HTR-8/SVneo (cell line): ENCODE measurements around the gene CCDC136.

Experiments used
- DNase-seq: peaks from one replicate; pipeline ENCODE4 v3.0.0; 2011; ENCODE audit warnings: low spot score, mixed read lengths; ENCODE audit not compliant: insufficient read length
- FAIRE-seq: peaks from 2 replicates; lab custom pipeline; 2011; peaks lifted over from hg19 to GRCh38; lab: Jason Lieb, UNC

CCDC136 gene

DNA sequence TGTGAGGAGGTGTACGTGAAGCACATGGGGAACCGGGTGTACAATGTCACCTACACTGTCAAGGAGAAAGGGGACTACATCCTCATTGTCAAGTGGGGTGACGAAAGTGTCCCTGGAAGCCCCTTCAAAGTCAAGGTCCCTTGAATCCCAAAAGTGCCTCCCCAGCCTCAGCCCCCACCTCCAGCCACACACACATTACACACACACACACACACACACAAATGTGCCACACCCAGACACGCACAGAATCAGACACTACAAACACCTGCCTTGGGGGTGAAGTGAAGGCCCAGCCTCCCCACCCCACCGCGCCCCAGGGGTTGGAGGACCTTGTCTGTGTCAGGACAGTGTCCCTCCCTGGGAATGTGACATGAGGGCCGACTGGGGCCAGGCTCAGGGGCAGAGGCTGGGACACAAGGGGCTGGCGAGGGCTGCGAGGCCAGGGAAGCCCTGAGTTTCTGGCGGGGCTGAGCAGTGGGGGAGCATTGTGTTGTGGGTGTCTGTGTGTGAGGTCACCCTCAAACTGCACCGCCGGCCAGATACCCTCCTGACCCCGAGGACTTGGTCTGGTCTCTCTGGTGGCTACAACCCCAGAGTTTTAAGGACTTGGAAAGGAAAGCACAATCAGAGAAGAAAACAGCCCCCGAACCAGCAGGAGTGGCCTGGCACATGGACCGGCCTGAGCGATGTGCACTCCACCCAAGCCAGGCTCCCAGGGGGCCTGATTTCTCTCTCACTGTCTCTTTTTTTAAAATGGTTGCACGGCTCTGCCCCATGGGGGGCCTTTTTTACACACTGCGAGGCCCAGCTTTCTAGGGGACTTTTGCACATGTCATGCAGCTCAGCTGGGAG, 66.8 kb downstream of the CCDC136 start:
- DNase-seq (no peak), FAIRE-seq (no peak)

DNA sequence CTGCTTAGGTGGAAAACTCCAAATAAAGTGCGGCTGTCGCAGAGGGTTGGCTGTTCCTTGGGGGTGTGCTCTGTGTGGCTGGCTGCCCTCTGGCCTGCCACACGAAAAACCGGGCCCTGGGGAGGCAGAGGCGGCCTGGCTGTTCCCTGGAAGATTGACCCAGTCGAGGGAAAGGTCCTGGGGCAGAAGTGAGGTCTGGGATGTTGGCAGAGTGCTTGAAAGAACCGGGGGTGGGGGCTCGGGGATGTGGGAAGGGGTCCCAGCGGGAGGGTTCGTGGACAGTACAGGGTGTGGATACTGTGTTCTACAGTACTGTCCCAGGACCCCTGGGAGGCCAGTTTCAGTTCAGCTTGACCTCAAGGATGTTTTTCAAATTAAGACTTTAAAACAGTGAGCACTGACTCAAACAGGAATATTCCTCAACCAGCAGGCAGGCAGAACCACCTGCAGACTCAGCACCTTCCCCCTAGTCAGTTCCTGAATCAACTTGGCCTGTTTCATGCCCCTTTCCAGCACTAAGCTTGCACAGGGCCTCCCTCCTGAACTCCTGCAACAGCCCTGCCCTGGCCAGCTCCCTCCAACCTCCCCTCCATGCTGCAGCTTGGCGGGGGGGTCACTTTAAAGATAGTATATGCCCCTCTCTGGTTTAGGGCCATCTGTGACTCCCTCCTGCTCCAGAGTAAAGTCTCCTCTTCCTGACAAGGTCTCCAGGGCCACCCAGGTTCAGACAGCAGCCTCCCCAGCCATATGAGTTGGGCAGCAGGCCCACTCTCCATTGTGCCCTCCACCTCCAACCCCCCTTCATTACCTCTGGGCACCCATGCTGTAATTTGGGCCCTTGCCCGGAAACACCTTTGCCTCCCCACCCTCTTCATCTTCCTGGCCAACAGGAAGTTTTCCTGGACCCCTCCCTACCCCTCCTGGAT, 67.7 kb downstream of the CCDC136 start:
- DNase-seq = no peak
- no peak for FAIRE-seq

DNA sequence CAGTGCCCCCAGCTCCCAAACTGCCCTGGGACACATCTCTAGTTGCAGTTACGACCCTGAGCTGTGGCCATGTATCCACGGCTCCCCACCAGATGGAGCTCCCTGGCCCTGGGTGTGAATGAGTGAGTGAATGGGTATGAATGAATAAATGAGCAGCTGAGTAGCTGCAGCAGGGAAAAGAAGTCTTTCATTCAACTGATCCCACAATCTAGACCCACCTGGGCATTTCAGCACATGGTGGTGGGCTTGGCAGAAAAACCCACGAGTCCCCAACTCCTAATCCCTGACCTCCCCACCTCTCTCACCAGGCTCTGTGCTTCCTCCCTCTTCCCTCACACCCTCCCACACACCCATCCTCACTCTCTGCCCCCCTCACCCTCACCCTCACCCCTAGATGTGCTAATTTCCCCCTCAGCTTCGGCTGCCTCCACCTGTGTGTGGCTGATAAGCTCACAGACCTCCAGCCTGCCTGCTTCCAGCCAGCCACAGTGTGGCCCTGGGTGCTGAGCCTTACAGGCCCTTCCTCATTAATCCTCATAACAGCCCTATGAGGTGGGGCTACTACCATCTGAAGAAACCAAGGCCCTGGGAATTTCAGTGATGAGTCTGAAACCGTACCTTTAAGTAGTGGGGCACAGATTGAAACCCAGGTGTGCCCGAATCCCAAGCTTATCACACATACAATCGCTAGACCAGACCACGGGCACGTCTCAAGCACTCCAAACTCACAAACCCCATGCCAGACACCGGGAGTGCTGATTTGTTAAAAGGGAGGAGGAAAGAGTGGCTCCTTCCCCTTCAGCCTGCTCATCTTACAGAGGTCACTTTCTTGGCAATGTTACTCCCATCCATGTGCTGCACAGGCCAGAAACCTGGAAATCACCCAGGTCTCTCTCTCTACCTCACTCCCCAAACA, 68.6 kb downstream of the CCDC136 start:
- FAIRE-seq (no peak), DNase-seq (no peak)

DNA sequence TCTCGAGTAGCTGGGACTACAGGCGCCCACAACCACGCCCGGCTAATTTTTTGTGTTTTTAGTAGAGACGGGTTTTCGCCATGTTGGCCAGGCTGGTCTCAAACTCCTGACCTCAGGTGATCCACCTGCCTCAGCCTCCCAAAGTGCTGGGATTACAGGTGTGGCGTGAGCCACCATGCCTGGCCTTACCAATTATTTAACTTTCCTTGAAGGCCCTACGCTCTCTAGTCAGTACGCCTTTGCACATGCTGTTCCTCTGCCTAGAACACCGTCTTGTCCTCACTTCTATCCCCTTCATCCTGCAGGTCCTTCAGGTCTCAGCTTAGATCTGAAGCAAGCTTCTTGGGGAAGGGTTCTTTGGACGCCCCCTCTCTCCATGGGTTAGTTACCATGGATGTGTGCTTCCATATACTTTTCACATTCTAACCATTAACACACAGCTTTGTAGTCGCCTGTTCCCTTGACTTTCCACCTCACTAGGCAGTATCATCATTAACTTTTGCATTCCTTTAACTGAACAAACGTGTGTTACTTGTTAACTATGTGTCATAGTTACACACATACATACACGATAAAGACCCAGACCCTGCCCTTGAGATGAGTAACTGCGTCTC, 70.3 kb downstream of the CCDC136 start:
- FAIRE-seq (no peak), DNase-seq (no peak)

DNA sequence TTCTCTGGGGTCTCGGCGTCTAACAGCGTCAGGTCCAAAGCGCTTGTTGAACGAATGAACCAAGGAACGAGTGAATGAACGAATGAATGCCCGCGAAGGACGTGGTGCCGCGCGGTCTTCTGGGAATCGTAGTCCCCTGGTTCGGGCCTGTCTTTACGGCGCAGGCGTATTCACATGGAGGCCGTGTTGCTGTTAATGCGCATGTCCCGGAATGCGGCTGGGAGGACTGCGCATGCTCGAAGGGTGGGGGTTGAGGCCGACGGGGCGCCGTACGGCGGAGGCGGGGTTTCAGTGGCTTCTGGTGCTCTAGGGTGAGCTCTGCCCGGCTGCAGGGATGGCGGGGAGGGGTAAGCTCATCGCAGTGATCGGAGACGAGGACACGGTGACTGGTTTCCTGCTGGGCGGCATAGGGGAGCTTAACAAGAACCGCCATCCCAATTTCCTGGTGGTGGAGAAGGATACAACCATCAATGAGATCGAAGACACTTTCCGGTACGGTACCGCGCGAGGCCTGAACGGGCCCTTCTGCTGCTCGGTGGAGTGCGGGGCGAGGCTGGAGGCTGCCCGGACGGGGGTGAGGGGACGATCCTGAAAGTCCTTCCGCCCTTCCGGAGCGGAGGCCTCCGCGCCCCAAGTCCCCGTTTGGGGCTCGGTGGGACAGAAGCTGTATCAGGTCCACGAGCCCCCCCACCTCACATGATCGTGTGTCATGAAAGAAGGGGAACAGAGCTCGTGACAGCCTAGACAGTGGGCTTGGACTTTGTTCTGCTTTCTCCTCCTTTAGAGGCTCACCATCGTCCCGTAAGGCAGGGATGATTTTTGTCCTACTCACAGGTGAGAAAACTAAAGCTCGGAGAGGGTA, 71.0 kb downstream of the CCDC136 start, which contains the start of gene ATP6V1F:
TSS of gene ATP6V1F (plus strand) at position 286 of the 862 bp plus-strand sequence. CDS start at position 335, 49 bp downstream.
- FAIRE-seq (peak; percentile 86), DNase-seq (peak; percentile 97)

DNA sequence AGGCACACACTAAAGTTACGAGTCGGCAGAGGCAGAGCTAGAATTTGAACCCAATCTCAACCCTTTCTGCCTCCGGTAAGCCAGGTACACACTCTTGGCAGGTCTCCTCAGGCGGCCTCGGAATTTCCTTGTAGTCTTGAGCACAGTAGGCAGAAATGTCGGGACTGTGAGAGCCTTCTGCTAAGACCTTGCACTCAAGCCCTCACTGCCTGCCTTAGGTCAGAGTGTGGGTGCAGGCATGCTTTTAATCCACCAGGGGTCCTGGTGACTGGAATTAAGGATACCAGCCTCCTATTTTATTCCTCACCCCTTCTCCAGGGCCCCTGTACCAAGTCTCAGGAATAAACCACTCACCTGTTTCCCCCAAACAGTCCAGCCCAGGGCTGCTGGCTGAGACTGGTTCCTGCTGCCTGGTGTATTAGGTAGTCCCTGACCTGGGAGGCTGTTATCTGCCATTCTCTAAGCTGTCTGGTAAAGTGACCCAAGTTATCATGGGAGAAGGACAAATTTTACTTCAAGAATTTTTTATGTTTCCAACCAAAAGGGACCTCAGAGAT, 71.7 kb downstream of the CCDC136 start:
- FAIRE-seq = no peak
- peak; percentile 75 for DNase-seq

DNA sequence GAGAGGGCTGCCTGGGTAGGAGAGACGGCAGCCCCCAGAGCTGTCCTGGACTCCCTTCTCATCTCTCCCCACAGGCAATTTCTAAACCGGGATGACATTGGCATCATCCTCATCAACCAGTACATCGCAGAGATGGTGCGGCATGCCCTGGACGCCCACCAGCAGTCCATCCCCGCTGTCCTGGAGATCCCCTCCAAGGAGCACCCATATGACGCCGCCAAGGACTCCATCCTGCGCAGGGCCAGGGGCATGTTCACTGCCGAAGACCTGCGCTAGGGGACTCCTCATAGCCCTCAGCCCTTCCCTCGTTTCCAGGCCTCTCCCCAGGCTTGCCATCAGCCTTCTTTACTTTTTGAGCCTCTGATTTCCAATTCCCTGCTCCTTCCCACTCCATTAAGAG, 73.5 kb downstream of the CCDC136 start:
- FAIRE-seq (no peak), DNase-seq (no peak)

DNA sequence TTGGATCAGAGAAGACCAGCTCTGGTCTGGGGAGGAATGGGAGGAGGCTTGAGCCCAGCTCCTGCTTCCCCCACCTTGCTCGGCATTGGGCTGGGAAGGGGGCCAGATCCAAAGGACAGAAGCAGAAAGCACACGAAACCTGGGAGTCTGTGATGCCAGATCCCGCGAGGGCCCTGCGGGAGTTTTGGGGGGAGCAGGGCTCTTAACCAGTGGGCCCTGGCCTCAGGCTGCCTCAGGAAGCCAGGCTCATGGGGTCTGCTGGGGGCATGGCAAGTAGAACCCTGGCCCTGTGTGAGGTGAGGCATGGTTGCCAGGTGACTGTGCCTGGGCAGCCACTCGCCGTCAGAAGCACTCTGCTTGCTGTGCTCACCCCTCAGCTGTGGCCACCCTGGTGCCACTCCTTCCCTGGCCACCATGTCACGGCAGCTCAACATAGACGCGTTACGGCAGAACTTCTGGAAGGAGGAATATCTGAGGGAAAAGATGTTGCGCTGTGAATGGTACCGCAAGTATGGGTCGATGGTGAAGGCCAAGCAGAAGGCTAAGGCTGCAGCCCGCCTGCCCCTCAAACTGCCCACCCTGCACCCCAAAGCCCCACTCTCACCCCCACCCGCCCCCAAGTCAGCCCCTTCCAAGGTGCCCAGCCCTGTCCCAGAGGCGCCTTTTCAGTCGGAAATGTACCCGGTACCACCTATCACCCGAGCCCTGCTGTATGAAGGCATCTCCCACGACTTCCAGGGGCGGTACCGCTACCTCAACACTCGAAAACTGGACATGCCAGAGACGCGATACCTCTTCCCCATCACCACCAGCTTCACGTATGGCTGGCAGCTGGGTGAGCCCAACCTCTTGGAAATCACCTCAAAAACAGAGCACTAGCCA, 74.5 kb downstream of the CCDC136 start:
- no peak for FAIRE-seq
- no peak for DNase-seq

DNA sequence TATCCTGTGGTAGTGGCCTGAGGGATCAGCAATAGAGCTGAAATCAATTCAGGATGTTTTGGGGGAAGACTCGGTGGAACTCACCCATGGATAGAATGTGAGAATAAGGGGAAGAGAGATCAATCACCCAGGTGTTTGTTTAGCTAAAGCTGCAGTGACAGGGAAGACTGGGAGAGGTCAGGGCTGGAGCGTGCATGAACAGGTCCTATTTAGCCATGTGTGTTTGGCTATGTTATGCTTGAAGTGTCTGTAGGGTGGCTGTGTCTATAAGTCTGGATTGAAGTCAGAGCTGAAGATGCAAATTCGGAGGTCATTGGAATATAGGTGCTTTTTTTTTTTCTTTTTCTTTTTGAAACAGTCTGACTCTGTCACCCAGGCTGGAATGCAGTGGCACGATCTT, 75.5 kb downstream of the CCDC136 start:
- DNase-seq (no peak), FAIRE-seq (no peak)

DNA sequence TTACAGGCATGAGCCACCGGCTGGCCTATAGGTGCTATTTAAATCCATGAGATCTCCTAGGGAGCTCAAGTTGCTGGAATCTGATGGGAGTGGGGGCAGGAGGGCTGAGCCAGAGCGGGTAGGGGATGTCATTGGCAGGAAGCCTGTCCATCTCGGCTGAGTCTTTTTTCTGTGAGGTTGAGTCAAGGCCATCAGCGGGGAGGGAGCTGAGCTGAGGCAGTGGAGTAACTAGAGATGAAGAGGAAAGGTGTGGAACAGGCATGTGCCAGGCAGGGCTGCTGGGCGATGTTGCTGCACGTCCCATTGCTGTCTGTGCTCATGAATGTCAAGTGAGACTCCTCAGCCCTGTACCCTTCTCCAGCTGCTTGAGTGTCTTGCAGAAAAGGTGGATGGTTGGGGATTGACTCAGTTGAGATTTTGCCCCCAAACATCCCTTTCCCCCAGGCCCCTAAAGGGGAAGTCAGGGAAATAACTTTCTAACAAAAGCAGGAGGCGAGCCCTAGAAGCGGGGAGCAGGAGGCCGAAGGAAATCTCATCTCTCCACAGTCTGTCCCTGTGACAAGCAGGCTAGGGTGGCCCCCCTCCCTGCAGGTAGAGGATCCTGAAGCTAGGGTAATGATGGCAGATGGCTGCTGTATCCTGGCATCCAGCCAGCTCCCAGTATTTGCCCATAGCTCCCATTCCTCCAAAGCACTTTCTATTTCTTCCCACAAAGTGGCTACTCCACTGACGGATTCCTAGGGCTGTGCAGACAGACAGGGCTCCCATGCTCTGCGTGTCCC, 76.3 kb downstream of the CCDC136 start:
- FAIRE-seq (no peak), DNase-seq (no peak)

DNA sequence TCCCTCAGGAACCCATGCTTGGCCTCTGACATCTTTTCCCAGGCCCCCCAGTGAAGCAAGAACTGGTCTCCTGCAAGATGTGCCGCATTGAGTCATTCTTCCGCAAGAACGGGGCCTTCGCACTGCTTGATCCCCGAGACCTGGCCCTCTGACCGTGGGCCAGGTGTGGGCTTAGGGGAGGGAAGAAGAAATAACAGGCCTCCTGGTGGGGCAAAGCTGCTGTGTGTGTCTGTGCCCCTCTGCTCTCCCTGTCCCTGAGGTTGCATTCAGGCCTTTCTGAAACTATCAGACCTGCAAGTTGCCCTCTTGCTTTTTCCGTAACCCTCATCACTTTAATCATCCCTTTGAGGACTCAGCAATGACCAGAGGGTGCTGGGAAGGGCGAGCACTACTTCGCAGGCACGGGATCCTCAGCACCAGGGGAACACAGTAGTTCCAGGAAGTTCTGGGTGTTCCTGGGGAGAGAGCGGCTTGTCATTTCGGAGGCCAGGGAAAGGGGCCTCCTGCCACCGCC, 76.9 kb downstream of the CCDC136 start:
- no peak for FAIRE-seq
- no peak for DNase-seq

DNA sequence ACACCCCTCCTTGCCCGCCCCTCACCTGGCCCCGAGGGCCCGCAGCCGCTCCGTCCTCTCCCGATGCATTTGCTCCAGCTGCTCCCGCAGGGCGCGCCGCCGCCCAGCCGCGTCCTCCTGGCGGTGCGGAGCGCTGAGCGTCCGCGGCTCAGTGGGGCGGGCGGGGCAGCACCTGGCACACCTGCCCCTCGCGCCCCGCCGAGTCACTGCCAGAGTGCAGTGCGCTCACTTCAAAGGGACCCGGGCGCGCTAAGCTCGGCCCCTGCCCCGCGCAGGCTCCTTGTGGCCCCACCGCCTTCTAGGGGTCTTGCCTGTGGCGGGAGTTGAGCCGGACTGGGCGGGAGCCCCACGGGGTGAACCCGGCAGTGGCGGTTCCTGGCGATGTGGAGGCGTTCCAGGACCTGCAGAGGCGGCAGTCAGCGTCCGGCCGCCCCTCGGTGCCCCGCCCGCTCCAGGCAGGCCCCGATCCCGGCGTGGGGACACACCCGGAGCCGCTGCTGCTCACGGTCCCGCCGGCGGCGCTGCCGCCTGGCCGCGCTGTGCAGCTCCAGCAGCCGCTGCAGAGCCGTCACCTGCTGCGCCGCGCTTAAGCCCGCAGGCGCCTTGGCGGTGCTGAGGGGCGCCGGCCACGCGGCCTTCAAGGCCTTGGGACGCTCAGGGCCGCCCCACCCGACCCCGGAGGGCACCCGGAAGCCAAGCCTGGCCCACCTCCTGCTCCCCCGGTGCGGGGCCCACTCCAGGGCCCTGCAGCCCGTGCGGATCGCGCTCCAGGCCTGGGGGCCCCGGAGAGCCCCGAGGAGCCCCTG, 77.6 kb downstream of the CCDC136 start:
- DNase-seq (no peak), FAIRE-seq (no peak)

DNA sequence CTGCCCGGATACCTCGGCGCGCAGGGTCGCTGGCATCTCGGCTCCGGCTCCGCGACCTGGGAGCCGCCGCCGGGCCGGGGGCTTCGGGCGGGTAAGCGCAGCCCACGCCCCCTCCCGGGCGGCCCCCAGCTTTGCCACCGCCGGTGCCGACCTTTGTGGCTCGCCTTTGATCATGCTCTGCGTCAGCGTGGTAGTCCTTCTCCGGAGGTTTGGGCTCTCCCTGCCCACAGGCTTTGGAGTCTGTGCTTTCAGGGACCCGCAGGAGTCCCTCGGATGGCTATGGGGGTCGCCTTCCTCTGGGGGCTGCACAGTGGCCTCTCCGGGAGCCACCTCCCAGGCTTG, 78.1 kb downstream of the CCDC136 start:
- FAIRE-seq = no peak

DNA sequence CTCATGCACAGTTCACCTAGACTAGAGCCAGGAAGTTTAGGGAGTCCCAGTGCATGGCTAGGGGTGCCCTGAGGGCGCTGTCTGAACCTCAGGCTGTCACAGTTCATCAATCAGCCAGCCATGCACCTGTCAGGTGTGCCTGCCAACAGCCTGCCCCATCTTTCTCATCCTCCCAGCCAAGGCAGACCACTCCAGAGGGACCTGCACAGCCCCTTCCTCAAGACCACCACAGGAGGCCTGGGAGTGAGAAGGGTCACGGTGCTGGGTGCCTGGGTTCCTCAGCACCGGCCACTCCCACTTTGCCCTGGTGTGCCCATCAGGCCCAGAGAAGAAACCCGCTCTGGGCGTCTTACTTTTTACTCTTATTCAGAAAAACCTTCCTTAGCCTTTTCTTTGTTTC, 79.3 kb downstream of the CCDC136 start:
- DNase-seq = no peak
- no peak for FAIRE-seq

More for the DNA sequence above, 78.1 kb downstream of the CCDC136 start:
- DNase-seq = no peak
